Peyer's patch (tissue), 4 donors: Measurements from ENCODE around the gene TMEM170B. TPM values are rescaled to one million over a fixed set of nuclear protein-coding genes. Genes with fewer than 3 reads are reported as not detected.

Experiments used
- DNase-seq, 3 donors: peaks; one replicate each; pipeline ENCODE4 v3.0.0-alpha.2; 2017 to 2019
- H3K27ac ChIP-seq, 4 donors: fragments of 200-600 bp; sonication (generic); one replicate each; pipeline ENCODE4 v1.5.1; 2016 to 2019
- H3K27me3 ChIP-seq, 2 donors: fragments of 200-600 bp; sonication (generic); one replicate each; pipeline ENCODE4 v1.5.1; 2019
- H3K36me3 ChIP-seq, 3 donors: fragments of 200-600 bp; sonication (generic); one replicate each; pipeline ENCODE4 v1.5.1; 2016 to 2019
- H3K4me1 ChIP-seq, 4 donors: fragments of 200-600 bp; sonication (generic); one replicate each; pipeline ENCODE4 v1.5.1; 2016 to 2019
- H3K4me3 ChIP-seq, 4 donors: fragments of 200-600 bp; sonication (generic); 1 replicate in 3 of 4; 2 replicates in 1 of 4; pipeline ENCODE4 v1.5.1; 2016 to 2019; ENCODE audit warnings: mild to moderate bottlenecking in 1 of 4
- H3K9me3 ChIP-seq, 4 donors: fragments of 200-600 bp; sonication (generic); one replicate each; pipeline ENCODE4 v1.5.1; 2016 to 2019; ENCODE audit warnings: mild to moderate bottlenecking in 1 of 4
- POLR2A ChIP-seq, 2 donors: fragments of 450-650 bp; IDR thresholded peaks; one replicate each; pipeline ENCODE4 v1.5.1; 2017; ENCODE audit warnings: antibody characterized with exemption in 2 of 2, mild to moderate bottlenecking in 2 of 2, moderate library complexity in 2 of 2
- total RNA-seq, 4 donors: library from RNA; depleted of rRNA; stranded (reverse); fragments of >200 nt; gene quantifications; one replicate each; pipeline ENCODE4 v1.1.0, GENCODE V29; 2016
- TF ChIP-seq, protein P1 (sequence below), 6 experiments: fragments of 450-650 bp in 4 of 6; fragments of 200-600 bp in 2 of 6; sonication (generic) in 1 of 6; IDR thresholded peaks; one replicate each; pipeline ENCODE4 v1.5.1; 2017 to 2019; ENCODE audit warnings: antibody characterized with exemption in 6 of 6, mild to moderate bottlenecking in 3 of 6, moderate library complexity in 1 of 6

Gene TMEM170B
- total RNA-seq, 4 donors from 2014 or later = 0.35 to 1.7 (median 0.96) TPM

DNA sequence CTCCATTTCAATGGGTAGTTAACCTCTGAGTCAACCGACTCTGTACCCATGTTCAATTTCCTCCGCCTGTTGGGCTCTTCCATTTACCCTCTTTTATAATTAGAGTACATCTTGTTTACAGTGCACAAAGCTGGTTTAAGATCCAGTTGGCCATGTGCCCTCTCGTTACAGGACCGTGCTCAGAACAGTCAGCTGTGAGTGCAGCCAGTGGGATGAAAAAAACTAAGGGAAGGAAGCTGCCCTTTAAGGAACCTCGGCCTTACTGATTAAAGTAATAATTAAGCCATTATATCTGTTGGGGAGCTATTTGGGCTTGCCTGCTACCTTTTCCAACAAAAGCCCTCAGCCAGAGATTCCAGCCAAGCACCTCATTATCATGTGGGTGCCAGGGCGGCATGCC lies 68.8 kb downstream of the TMEM170B start:
- H3K27ac ChIP-seq = peak overlapping the region in 1 of 4 donors; percentile 33
- no peak for DNase-seq

DNA sequence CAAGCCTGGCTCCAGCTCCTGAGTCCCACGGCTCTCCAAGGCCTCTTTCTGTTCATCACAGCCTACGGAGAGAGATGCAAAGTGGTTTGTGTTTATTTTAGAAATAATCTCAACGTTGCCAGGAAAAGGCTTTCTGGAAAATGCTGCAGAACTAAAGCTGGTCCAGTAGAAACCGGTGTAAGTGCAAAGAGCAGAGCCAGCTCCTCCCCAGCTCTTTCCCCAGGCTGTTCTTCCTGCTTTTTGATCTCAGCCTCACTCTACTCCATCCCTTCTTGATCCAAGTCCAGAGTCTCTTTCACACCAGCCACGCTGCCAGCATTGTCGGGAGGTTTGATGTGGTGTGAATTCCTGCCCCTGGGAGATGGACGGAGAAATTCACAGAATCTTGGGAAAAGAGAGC lies 69.8 kb downstream of the TMEM170B start:
- Histone ChIP-seq H3K4me3 (no peak overlapping the region), H3K27ac (peak overlapping the region in 2 of 4 donors; percentile 32 to 36), H3K36me3 (no peaks in the 10 kb centered on the region), H3K9me3 (no peaks in the 10 kb centered on the region), H3K27me3 (no peaks in the 10 kb centered on the region), H3K4me1 (peaks cover 0 to 14% (median 0%) of the 10 kb centered on the region in 4 donors)
- DNase-seq = no peak
- TF ChIP-seq, protein P1, sequence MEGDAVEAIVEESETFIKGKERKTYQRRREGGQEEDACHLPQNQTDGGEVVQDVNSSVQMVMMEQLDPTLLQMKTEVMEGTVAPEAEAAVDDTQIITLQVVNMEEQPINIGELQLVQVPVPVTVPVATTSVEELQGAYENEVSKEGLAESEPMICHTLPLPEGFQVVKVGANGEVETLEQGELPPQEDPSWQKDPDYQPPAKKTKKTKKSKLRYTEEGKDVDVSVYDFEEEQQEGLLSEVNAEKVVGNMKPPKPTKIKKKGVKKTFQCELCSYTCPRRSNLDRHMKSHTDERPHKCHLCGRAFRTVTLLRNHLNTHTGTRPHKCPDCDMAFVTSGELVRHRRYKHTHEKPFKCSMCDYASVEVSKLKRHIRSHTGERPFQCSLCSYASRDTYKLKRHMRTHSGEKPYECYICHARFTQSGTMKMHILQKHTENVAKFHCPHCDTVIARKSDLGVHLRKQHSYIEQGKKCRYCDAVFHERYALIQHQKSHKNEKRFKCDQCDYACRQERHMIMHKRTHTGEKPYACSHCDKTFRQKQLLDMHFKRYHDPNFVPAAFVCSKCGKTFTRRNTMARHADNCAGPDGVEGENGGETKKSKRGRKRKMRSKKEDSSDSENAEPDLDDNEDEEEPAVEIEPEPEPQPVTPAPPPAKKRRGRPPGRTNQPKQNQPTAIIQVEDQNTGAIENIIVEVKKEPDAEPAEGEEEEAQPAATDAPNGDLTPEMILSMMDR (IDR thresholded peaks at IDR 0.05) = no peak
- TF ChIP-seq POLR2A (IDR thresholded peaks at IDR 0.05) = no peak

More for the DNA sequence above, 68.8 kb downstream of the TMEM170B start:
- Histone ChIP-seq H3K4me1 (peaks cover 0 to 14% (median 0%) of the 10 kb centered on the region in 4 donors), H3K4me3 (no peak overlapping the region), H3K36me3 (no peaks in the 10 kb centered on the region), H3K27me3 (no peaks in the 10 kb centered on the region), H3K9me3 (no peaks in the 10 kb centered on the region)
- no peak for TF ChIP-seq POLR2A (IDR thresholded peaks at IDR 0.05)
- TF ChIP-seq, protein P1 (IDR thresholded peaks at IDR 0.05) = no peak

DNA sequence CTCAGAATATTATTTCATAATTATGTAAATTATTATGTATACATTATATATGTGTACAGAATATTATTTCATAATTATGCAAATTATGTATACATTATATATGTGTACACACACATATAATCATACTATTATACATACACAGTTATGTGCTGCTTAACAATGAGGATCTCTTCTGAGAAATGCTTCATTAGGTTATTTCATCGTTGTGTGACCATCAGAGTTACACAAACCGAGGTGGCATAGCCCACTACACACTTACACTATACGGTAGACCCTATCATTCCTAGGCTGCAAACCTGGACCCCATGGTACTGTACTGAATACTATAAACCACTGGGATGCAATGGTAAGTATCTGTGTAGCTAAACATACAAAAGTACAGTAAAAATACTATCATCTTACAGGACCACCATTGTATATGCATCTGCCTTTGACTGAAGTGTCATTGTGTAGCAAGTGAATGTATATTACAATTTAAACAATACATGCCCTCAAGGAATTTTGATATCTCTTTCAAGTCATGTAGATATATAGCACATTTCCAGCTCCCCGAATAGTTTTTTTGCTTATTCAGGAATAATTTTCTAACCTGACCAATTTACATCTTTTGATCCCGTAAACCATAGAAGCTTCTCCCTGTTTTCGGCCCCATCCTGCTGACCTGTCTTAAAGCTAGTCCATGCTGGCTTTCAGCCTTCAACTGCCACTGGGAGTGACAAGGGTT lies 71.2 kb downstream of the TMEM170B start:
- Histone ChIP-seq H3K4me3 (no peak overlapping the region), H3K9me3 (no peaks in the 10 kb centered on the region), H3K27ac (peak overlapping the region in 1 of 4 donors; percentile 36), H3K4me1 (peaks cover 0 to 14% (median 0%) of the 10 kb centered on the region in 4 donors), H3K36me3 (no peaks in the 10 kb centered on the region), H3K27me3 (no peaks in the 10 kb centered on the region)
- DNase-seq = no peak
- TF ChIP-seq POLR2A (IDR thresholded peaks at IDR 0.05) = no peak
- TF ChIP-seq, protein P1 (IDR thresholded peaks at IDR 0.05) = no peak

DNA sequence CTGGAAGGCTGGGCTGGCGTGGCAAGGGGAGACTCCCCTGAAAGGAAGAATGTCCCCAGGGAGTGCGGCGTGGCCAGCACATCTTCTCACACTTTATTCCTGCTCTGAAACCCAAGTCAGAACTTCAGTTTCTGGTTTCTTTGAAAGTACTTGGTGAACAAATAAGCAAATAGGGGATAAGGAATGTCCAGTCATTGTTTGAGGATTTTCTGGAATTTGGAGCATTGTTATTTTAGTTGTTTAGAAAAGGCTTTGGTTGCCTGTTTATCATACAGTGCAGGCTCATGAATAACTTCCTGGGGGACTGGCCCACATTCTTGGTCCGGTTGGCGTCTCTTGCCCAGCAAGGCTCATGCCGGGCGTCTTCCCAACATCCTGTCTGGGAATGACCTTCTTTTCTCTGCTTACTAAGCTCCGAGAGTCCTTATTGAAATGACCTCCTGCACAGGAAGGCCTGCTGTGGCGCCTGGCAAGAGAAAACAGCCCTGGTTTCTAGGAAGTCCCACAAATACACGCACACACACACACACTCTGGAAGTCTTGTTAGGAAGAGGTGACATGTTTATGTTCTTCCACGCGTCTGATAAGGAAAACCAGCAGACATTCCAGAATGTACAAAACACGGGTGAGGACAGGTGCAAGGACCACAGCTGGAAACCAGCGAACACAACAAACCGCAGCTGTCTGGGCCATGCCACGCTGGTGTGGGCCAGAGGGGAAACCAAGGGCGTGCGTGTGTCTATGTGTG lies 71.9 kb downstream of the TMEM170B start:
- Histone ChIP-seq H3K4me1 (peaks cover 0 to 14% (median 0%) of the 10 kb centered on the region in 4 donors), H3K9me3 (no peaks in the 10 kb centered on the region), H3K36me3 (no peaks in the 10 kb centered on the region), H3K27ac (peak overlapping the region in 1 of 4 donors; percentile 36), H3K4me3 (no peak overlapping the region), H3K27me3 (no peaks in the 10 kb centered on the region)
- TF ChIP-seq, protein P1 (IDR thresholded peaks at IDR 0.05) = no peak
- TF ChIP-seq POLR2A (IDR thresholded peaks at IDR 0.05) = no peak
- DNase-seq = no peak

DNA sequence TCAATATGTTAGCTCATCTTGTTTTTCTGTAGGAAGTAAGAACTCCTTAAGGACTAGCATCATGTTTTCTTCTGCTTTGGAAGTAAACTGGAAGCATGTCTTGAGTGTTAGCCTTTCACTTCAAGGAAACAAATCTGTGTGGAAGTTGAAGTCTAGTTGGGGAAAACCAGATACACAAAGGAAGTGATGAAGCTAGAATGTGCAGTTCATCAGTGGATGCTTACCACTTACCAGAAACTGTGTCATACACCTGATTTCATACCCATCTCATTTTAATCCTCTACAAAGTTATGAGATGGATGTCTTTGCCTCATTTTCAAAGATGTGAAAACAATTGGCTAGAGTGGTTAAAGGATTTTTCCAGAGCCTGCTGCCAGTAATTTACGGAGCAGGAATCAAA lies 75.8 kb downstream of the TMEM170B start:
- Histone ChIP-seq H3K36me3 (no peaks in the 10 kb centered on the region), H3K4me3 (no peak overlapping the region), H3K4me1 (no peaks in the 10 kb centered on the region), H3K27me3 (no peaks in the 10 kb centered on the region), H3K9me3 (no peaks in the 10 kb centered on the region), H3K27ac (peak overlapping the region in 1 of 4 donors; percentile 1)
- TF ChIP-seq POLR2A (IDR thresholded peaks at IDR 0.05) = no peak
- TF ChIP-seq, protein P1 (IDR thresholded peaks at IDR 0.05) = no peak
- DNase-seq = no peak
